ENCODE data around the gene TCTN3.
A peak's percentile ranks its signal among the peaks of the same experiment; 100 is the strongest.
"Not testable (repeated sequence)": the region's sequence is repeated elsewhere in the genome, so short reads cannot be mapped to it uniquely, and the experiment has no call there.

TCTN3 gene, protein sequence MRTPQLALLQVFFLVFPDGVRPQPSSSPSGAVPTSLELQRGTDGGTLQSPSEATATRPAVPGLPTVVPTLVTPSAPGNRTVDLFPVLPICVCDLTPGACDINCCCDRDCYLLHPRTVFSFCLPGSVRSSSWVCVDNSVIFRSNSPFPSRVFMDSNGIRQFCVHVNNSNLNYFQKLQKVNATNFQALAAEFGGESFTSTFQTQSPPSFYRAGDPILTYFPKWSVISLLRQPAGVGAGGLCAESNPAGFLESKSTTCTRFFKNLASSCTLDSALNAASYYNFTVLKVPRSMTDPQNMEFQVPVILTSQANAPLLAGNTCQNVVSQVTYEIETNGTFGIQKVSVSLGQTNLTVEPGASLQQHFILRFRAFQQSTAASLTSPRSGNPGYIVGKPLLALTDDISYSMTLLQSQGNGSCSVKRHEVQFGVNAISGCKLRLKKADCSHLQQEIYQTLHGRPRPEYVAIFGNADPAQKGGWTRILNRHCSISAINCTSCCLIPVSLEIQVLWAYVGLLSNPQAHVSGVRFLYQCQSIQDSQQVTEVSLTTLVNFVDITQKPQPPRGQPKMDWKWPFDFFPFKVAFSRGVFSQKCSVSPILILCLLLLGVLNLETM

GRCh38 chr10:95693668-95694534 lies at the start of gene TCTN3:
TSS of gene TCTN3 (minus strand) at chr10:95693927. CDS start at chr10:95693899, 28 bp downstream.
- DNase-seq: peak; percentile 94

- DNase-seq: no peak
These were observed 49.3 kb upstream of the TCTN3 start for GRCh38 chr10:95742962-95743535.

- no peak for DNase-seq
These were observed 48.8 kb upstream of the TCTN3 start for GRCh38 chr10:95742485-95742884.

- DNase-seq: no peak
These were observed 48.2 kb upstream of the TCTN3 start for GRCh38 chr10:95741807-95742467.

GRCh38 chr10:95739056-95739455 lies 45.3 kb upstream of the TCTN3 start:
- DNase-seq: no peak

DNA sequence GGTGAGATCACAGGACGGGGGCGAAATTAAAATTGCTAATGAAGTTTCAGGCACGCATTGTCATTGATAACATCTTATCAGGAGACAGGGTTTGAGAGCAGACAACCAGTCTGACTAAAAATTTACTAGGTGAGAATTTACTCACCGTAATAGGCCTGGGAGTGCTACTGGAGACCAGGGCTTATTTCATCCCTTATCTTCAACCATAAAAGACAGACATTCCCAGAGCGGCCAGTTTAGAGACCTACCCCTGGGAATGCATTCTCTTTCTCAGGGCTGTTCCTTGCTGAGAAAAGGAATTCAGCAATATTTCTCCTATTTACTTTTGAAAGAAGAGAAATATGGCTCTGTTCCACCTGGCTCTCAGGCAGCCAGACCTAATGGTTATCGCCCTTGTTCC lies 39.2 kb upstream of the TCTN3 start:
- not testable (repeated sequence) for DNase-seq

DNA sequence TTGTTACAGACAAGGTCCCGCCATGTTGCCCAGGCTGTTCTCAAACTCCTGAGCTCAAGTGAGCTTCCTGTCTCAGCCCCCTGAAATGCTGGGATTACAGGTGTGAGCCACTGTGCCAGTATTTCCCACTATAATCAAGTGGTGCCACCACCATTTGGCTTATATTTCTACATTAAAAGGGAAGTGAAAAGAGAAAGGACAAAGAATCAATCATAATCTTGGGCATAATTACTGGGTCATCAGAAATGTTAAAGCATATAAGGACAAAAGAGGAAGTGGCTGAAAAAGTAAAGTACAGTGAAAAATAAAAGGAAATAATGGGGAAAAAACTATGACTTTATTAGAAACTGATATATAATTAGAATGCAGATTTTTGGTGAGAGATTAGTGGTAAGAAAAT lies 36.5 kb upstream of the TCTN3 start:
- DNase-seq: no peak

GRCh38 chr10:95729323-95730055 lies 35.8 kb upstream of the TCTN3 start:
- DNase-seq: no peak

DNA sequence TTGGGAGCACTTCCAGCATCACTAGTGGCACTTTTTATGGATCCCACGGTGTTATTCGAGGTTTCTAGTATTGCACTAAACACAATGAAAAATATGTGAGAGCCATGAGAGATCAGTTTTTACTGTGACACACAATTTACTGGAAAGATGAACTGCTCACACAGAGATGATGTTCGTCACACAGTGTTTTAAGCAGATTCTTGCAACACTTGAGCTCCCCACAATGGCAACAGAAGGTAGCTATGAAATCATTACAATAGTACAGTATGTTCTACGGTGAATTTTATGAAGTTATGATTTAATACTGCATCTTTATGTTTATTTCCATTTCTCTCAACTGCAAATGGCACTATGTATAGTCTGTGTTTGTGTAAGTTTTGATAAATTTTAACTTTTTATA lies 34.8 kb upstream of the TCTN3 start:
- no peak for DNase-seq

- not testable (repeated sequence) for DNase-seq
These were observed 28.8 kb upstream of the TCTN3 start for GRCh38 chr10:95722496-95722895.

- not testable (repeated sequence) for DNase-seq
These were observed 27.0 kb upstream of the TCTN3 start for GRCh38 chr10:95720745-95721144.

- no peak for DNase-seq
These were observed 23.1 kb upstream of the TCTN3 start for GRCh38 chr10:95716866-95717265.

DNA sequence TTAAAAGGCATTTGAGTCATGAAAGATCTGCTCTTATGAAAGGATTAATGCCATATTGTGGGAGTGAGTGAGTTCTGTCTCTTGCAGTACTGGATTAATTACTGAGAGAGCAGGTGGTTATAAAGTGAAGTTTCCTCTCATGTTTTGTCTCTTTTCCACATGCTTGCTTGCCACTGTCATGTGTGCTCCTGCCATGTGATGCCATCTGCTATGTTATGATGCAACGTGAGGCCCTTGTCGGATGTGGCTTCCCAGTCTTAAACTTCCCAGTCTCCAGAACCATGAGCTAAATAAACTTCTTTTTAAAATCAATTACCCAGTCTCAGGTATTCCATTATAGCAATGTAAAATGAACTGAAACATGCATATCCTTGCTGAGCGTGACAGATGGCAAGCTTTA lies 22.7 kb upstream of the TCTN3 start:
- DNase-seq: no peak

DNA sequence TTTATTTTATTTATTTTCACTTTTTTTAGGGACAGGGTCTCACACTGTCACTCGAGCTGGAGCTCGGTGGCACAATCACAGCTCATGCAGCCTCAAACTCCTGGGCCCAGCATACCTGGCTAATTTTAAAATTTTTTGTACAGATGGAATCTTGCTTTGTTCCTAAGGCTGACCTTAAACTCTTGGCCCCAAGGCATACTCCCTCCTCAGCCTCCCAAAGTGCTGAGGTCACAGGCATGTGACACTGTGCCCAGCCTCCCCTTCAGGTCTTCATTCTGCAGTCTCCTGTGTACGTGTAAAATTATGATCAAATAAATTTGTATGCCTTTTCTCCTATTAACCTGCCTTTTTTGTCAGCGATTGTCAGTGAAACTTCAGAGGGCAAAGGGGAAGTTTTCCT lies 17.8 kb upstream of the TCTN3 start:
- no peak for DNase-seq

DNA sequence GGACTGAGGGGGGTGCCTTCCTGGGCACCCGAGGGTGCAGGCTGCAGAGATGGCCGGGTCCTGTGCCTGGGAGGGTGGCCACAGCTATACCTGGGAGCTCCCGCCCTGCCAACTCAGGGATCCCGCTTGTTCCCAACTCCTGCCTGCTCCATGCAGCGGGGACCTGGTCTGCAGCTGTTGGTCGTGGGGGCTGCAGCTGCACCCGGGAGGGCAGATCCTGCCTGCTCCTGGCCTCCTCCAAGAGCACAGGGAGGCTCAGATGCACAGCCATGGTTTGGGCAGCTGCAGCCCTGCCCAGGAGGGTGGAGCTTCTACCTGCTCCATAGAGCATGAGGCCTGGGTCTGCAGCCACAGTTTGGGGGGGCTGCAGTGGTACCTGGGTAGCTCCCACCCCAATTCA lies 13.3 kb upstream of the TCTN3 start:
- no peak for DNase-seq

DNA sequence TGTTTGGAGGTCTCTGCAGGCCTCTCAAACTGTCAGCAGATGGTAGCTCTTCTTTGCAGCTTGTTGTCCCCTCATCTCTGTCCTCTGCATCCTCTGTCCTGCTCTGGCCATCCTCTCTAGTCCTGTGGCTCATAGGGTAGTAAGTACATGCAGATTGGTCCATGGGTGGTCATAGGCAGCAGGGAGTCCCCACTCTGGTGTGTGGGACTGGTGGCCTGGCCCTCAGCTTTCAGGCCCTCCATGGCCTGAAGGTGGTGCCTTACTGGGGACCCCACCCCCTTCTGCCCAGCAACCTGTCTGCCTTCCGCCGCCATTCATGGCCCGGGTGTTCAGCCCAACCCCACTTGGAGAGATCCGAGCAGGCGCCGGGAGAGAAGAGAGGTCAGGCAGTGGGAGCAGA lies 12.8 kb upstream of the TCTN3 start:
- no peak for DNase-seq

- no peak for DNase-seq
These were observed 4.7 kb upstream of the TCTN3 start for GRCh38 chr10:95698415-95698814.

- DNase-seq: no peak
These were observed 3.7 kb upstream of the TCTN3 start for GRCh38 chr10:95697429-95697828.

- DNase-seq: no peak
These were observed 938 bp upstream of the TCTN3 start for GRCh38 chr10:95694665-95695064.

- no peak for DNase-seq
These were observed 558 bp downstream of the TCTN3 start for GRCh38 chr10:95693071-95693667.

DNA sequence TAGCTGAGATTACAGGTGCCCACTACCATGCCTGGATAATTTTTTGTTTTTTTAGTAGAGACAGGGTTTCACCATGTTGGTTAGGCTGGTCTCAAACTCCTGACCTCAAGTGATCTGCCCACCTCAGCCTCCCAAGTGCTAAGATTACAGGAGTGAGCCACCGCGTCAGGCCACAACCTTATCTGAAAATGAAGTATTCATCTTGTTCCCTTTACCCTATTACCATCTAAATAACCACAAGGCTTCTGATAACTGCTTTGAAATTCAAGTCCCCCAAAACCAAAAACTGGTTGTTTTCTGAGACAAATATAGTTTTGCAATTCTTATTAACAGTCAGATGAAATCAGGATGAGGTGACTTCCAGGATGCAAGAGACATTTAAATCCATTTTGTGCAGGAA lies 2.4 kb downstream of the TCTN3 start:
- no peak for DNase-seq

- DNase-seq: no peak
These were observed 5.1 kb downstream of the TCTN3 start for GRCh38 chr10:95688648-95689047.

Data from CD4-positive, alpha-beta T cell treated with Interleukin-6 for 4 hours (primary cell).